Caco-2 (cell line): ENCODE results near the gene ARAP3. TPM values are rescaled to one million over a fixed set of nuclear protein-coding genes. Genes with fewer than 3 reads are reported as not detected.

Source experiments
- BruUV-seq: library from RNA; stranded (reverse); fragments of 400-500 nt; replicated peaks from 2 replicates; lab custom pipeline; 2021; lab: Mats Ljungman, UMichigan
- CTCF ChIA-PET: fragments of 300-600 bp; sonication (Branson Sonifier 250); formaldehyde crosslinking; loops from one replicate; lab custom pipeline; 2022; ENCODE audit warnings: antibody characterized with exemption; lab: Charles Lee
- POLR2A ChIA-PET: fragments of 300-600 bp; sonication (Branson Sonifier 250); formaldehyde crosslinking; loops from one replicate; lab custom pipeline; 2022; ENCODE audit warnings: antibody characterized with exemption; lab: Charles Lee
- DNase-seq, 2 experiments: peaks; one replicate each; pipeline versions ENCODE4 v3.0.0 to v3.0.0-alpha.2; 2020 to 2022
- H3K27me3 ChIP-seq: replicated peaks from 2 replicates; pipeline ENCODE4 v1.6.0; 2011; ENCODE audit warnings: low read length; ENCODE audit not compliant: control insufficient read depth, insufficient read depth
- H3K36me3 ChIP-seq: 2 replicates; pipeline ENCODE4 v1.5.1; 2011; ENCODE audit warnings: low read length; ENCODE audit not compliant: control insufficient read depth, insufficient read depth
- H3K4me1 ChIP-seq: fragments of 250-450 bp; sonication (Bioruptor Pico); 2 replicates; pipeline ENCODE4 v1.5.1; 2020; ENCODE audit warnings: mild to moderate bottlenecking
- H3K4me3 ChIP-seq: 2 replicates; pipeline ENCODE4 v1.5.1; 2011; ENCODE audit warnings: low read depth, mild to moderate bottlenecking, control low read depth, low read length
- H3K9me3 ChIP-seq: fragments of 250-450 bp; sonication (Bioruptor Pico); 2 replicates; pipeline ENCODE4 v1.5.1; 2020; ENCODE audit warnings: mild to moderate bottlenecking, moderate library complexity
- H3K27ac Mint-ChIP-seq: one replicate; pipeline ENCODE4 v1.8.0; 2022; ENCODE audit warnings: mixed read lengths; ENCODE audit not compliant: unreplicated experiment
- H3K27me3 Mint-ChIP-seq: one replicate; pipeline ENCODE4 v1.8.0; 2022; ENCODE audit warnings: mixed read lengths; ENCODE audit not compliant: insufficient read depth, unreplicated experiment
- H3K36me3 Mint-ChIP-seq: one replicate; pipeline ENCODE4 v1.8.0; 2022; ENCODE audit warnings: mild to moderate bottlenecking, mixed read lengths; ENCODE audit not compliant: insufficient read depth, unreplicated experiment
- H3K4me1 Mint-ChIP-seq: one replicate; pipeline ENCODE4 v1.8.0; 2022; ENCODE audit warnings: low read depth, mixed read lengths; ENCODE audit not compliant: unreplicated experiment
- H3K4me3 Mint-ChIP-seq: one replicate; pipeline ENCODE4 v1.8.0; 2022; ENCODE audit warnings: mild to moderate bottlenecking, moderate library complexity, mixed read lengths; ENCODE audit not compliant: unreplicated experiment
- H3K9me3 Mint-ChIP-seq: one replicate; pipeline ENCODE4 v1.8.0; 2022; ENCODE audit warnings: mixed read lengths; ENCODE audit not compliant: unreplicated experiment
- intact Hi-C: fragments of 100-400 bp; cut with micrococcal nuclease; formaldehyde crosslinking; loops from one replicate; pipeline ENCODE4 v1.10.0; 2022; ENCODE audit not compliant: unreplicated experiment
- total RNA-seq: library from RNA; stranded (reverse); gene quantifications from 2 replicates; pipeline ENCODE4 v1.2.3, GENCODE V29; 2022
- TF ChIP-seq, protein P1 (sequence below), 2 experiments: fragments of 200-600 bp in 1 of 2; IDR thresholded peaks; 1 replicate in 1 of 2; 2 replicates in 1 of 2; pipeline versions ENCODE4 v1.5.1 to v1.8.0; 2011 to 2022; ENCODE audit warnings: antibody characterized with exemption in 1 of 2, control low read depth in 1 of 2, inconsistent platforms in 1 of 2, low read depth in 1 of 2, low read length in 1 of 2, mild to moderate bottlenecking in 1 of 2, moderate library complexity in 1 of 2; ENCODE audit not compliant: insufficient read depth in 1 of 2, severe bottlenecking in 1 of 2, unreplicated experiment in 1 of 2

The ARAP3 gene
- total RNA-seq, 1 experiment from 2014 or later: 6.3 TPM

- POLR2A ChIA-PET: no interaction called here
- no peaks in the 10 kb centered on the region for H3K4me1 Mint-ChIP-seq
These were observed 12.4 kb upstream of the ARAP3 start for GRCh38 chr5:141694479-141694878.

GRCh38 chr5:141692919-141693725 lies 11.1 kb upstream of the ARAP3 start:
- H3K36me3 Mint-ChIP-seq: no peaks in the 10 kb centered on the region
- TF ChIP-seq, protein P1, sequence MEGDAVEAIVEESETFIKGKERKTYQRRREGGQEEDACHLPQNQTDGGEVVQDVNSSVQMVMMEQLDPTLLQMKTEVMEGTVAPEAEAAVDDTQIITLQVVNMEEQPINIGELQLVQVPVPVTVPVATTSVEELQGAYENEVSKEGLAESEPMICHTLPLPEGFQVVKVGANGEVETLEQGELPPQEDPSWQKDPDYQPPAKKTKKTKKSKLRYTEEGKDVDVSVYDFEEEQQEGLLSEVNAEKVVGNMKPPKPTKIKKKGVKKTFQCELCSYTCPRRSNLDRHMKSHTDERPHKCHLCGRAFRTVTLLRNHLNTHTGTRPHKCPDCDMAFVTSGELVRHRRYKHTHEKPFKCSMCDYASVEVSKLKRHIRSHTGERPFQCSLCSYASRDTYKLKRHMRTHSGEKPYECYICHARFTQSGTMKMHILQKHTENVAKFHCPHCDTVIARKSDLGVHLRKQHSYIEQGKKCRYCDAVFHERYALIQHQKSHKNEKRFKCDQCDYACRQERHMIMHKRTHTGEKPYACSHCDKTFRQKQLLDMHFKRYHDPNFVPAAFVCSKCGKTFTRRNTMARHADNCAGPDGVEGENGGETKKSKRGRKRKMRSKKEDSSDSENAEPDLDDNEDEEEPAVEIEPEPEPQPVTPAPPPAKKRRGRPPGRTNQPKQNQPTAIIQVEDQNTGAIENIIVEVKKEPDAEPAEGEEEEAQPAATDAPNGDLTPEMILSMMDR (IDR thresholded peaks at IDR 0.05; ENCODE audit: insufficient read depth in 1 of 2, low read depth in 1 of 2, low read length in 1 of 2, severe bottlenecking in 1 of 2, unreplicated experiment in 1 of 2): no peak
- CTCF ChIA-PET: interaction anchor here (1.0 to 2.7 kb wide), 7 partner anchors 21 to 277 kb away, joined by 3 to 41 read pairs (median 6); partner anchors contain the start of gene RNF14
- Histone ChIP-seq H3K27me3 (no peaks in the 10 kb centered on the region), H3K4me1 (no peaks in the 10 kb centered on the region), H3K36me3 (no peaks in the 10 kb centered on the region), H3K4me3 (no peak overlapping the region), H3K9me3 (no peaks in the 10 kb centered on the region)
- DNase-seq: no peak
- no peak overlapping the region for H3K27ac Mint-ChIP-seq
- no peaks in the 10 kb centered on the region for H3K4me1 Mint-ChIP-seq
- intact Hi-C loops: loop anchor here (1.0 to 5.0 kb wide), 5 partner anchors 28 to 454 kb away; no protein-coding TSS in a partner anchor
- H3K4me3 Mint-ChIP-seq: peak overlapping the region; percentile 71
- H3K9me3 Mint-ChIP-seq: no peaks in the 10 kb centered on the region
- POLR2A ChIA-PET: no interaction called here
- no TSS peak for BruUV-seq
- H3K27me3 Mint-ChIP-seq: peaks cover 12% of the 10 kb centered on the region

More at GRCh38 chr5:141694479-141694878, 12.4 kb upstream of the ARAP3 start:
- H3K36me3 Mint-ChIP-seq: no peaks in the 10 kb centered on the region
- no peak overlapping the region for H3K27ac Mint-ChIP-seq
- intact Hi-C loops: loop anchor here (5.0 kb wide), 1 partner anchor 453 kb away; no protein-coding TSS in a partner anchor
- CTCF ChIA-PET: no interaction called here
- no peaks in the 10 kb centered on the region for H3K36me3 ChIP-seq
- peaks cover 22% of the 10 kb centered on the region for H3K27me3 Mint-ChIP-seq
- no peaks in the 10 kb centered on the region for H3K9me3 ChIP-seq
- TF ChIP-seq, protein P1 (IDR thresholded peaks at IDR 0.05; ENCODE audit: insufficient read depth in 1 of 2, low read depth in 1 of 2, low read length in 1 of 2, severe bottlenecking in 1 of 2, unreplicated experiment in 1 of 2): no peak
- H3K27me3 ChIP-seq: no peaks in the 10 kb centered on the region
- no peaks in the 10 kb centered on the region for H3K9me3 Mint-ChIP-seq
- H3K4me3 Mint-ChIP-seq: no peak overlapping the region
- no peaks in the 10 kb centered on the region for H3K4me1 ChIP-seq
- H3K4me3 ChIP-seq: no peak overlapping the region
- no peak for DNase-seq
- no TSS peak for BruUV-seq

DNA sequence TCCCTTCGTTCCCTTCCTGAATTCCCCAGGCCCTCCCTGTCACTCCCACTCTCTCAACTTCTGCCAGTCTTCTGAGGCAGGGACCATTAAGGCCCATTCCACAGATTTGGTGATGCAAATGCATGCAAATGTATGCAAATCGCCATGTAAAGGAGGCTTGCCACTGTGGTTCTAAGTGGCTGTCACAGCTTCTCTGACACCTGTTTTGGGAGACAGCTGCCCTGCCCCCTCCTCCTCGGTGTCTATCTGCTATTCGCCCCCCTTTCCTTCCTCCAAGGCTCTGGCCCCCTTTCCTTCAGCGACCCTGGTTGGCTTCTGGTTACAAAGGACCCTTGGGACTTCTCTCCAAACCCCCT lies 10.5 kb upstream of the ARAP3 start:
- H3K4me1 Mint-ChIP-seq: no peaks in the 10 kb centered on the region
- peak overlapping the region; percentile 71 for H3K4me3 Mint-ChIP-seq
- H3K9me3 Mint-ChIP-seq: no peaks in the 10 kb centered on the region
- intact Hi-C loops: loop anchor here (1.0 to 5.0 kb wide), 5 partner anchors 28 to 455 kb away; no protein-coding TSS in a partner anchor
- CTCF ChIA-PET: interaction anchor here (0.5 to 2.7 kb wide), 21 partner anchors 8 to 963 kb away, joined by 3 to 44 read pairs (median 4); partner anchors contain the start of genes HDAC3, PCDH1, RELL2 and RNF14
- H3K27ac Mint-ChIP-seq: no peak overlapping the region
- TF ChIP-seq, protein P1 (IDR thresholded peaks at IDR 0.05; ENCODE audit: insufficient read depth in 1 of 2, low read depth in 1 of 2, low read length in 1 of 2, severe bottlenecking in 1 of 2, unreplicated experiment in 1 of 2): no peak
- H3K36me3 Mint-ChIP-seq: no peaks in the 10 kb centered on the region
- no peaks in the 10 kb centered on the region for H3K36me3 ChIP-seq
- no peaks in the 10 kb centered on the region for H3K9me3 ChIP-seq
- BruUV-seq: no TSS peak
- no peaks in the 10 kb centered on the region; the same call in 1 of the 2 replicates for H3K27me3 ChIP-seq
- POLR2A ChIA-PET: no interaction called here
- H3K27me3 Mint-ChIP-seq: peaks cover 11% of the 10 kb centered on the region
- DNase-seq: no peak
- H3K4me3 ChIP-seq: peak overlapping the region; percentile 39
- H3K4me1 ChIP-seq: no peaks in the 10 kb centered on the region
